H1 (cell line): ENCODE data around the gene CDADC1. TPM values are rescaled to one million over a fixed set of nuclear protein-coding genes. Genes with fewer than 3 reads are reported as not detected.

Source experiments
- CTCF ChIA-PET: fragments of 300-600 bp; sonication (Branson Sonifier 250); formaldehyde crosslinking; loops from one replicate; lab custom pipeline; 2021; ENCODE audit not compliant: partially characterized antibody; lab: Charles Lee
- POLR2A ChIA-PET: fragments of 300-600 bp; sonication (Branson Sonifier 250); formaldehyde crosslinking; loops from one replicate; lab custom pipeline; 2021; ENCODE audit warnings: inconsistent platforms; ENCODE audit not compliant: partially characterized antibody; lab: Charles Lee
- DNase-seq, 2 experiments: peaks; one replicate each; pipeline versions ENCODE4 v3.0.0 to v3.0.0-alpha.2; 2010 to 2022; ENCODE audit warnings: low spot score in 2 of 2, low read depth in 1 of 2, mixed read lengths in 1 of 2
- FAIRE-seq: peaks from 2 replicates; lab custom pipeline; 2011; peaks lifted over from hg19 to GRCh38; lab: Jason Lieb, UNC
- H2AFZ ChIP-seq: 2 replicates; pipeline ENCODE4 v1.8.1; 2012; ENCODE audit warnings: low read length, inconsistent platforms
- H2AK5ac ChIP-seq: 2 replicates; pipeline ENCODE4 v1.6.1; 2013; ENCODE audit warnings: low read depth, low read length
- H2BK120ac ChIP-seq: replicated peaks from 2 replicates; pipeline ENCODE3; 2013; ENCODE audit warnings: low read depth, low read length, inconsistent platforms
- H2BK12ac ChIP-seq: 2 replicates; pipeline ENCODE4 v1.6.1; 2013; ENCODE audit warnings: low read depth, low read length
- H2BK15ac ChIP-seq: 2 replicates; pipeline ENCODE4 v1.6.1; 2013; ENCODE audit warnings: low read length
- H2BK20ac ChIP-seq: 2 replicates; pipeline ENCODE4 v1.6.1; 2013; ENCODE audit warnings: low read length
- H2BK5ac ChIP-seq: 2 replicates; pipeline ENCODE4 v1.6.1; 2013; ENCODE audit warnings: low read depth, low read length
- H3K14ac ChIP-seq: 2 replicates; pipeline ENCODE4 v1.6.1; 2013; ENCODE audit warnings: inconsistent platforms; ENCODE audit not compliant: insufficient read length
- H3K18ac ChIP-seq: 2 replicates; pipeline ENCODE4 v1.6.1; 2013; ENCODE audit warnings: low read length; ENCODE audit errors: extremely low read depth
- H3K23ac ChIP-seq: 2 replicates; pipeline ENCODE4 v1.6.1; 2013; ENCODE audit warnings: inconsistent platforms; ENCODE audit not compliant: insufficient read length
- H3K23me2 ChIP-seq: 2 replicates; pipeline ENCODE4 v1.6.1; 2013; ENCODE audit warnings: low read depth, low read length
- H3K27ac ChIP-seq: 2 replicates; pipeline ENCODE4 v1.6.1; 2011; ENCODE audit warnings: low read depth, low read length, inconsistent platforms
- H3K27me3 ChIP-seq, 4 experiments: replicated peaks in 1 of 4; 1 replicate in 1 of 4; 2 replicates in 3 of 4; pipeline versions ENCODE4 v1.6.1 to v1.8.1; 2011 to 2013; ENCODE audit warnings: low read length in 3 of 4, mild to moderate bottlenecking in 3 of 4, inconsistent platforms in 2 of 4, mixed read lengths in 2 of 4, moderate library complexity in 1 of 4; ENCODE audit not compliant: control insufficient read depth in 3 of 4, insufficient read depth in 3 of 4; ENCODE audit errors: extremely low read depth in 1 of 4
- H3K36me3 ChIP-seq, 4 experiments: 2 replicates each; pipeline versions ENCODE4 v1.6.1 to v1.8.1; 2011 to 2013; ENCODE audit warnings: mild to moderate bottlenecking in 4 of 4, low read length in 3 of 4, moderate library complexity in 2 of 4, control low read depth in 1 of 4, inconsistent platforms in 1 of 4; ENCODE audit not compliant: insufficient read depth in 4 of 4, control insufficient read depth in 2 of 4
- H3K4ac ChIP-seq: replicated peaks from 2 replicates; pipeline ENCODE3; 2013; ENCODE audit warnings: low read length, low read depth, mixed read lengths, inconsistent platforms; ENCODE audit not compliant: insufficient read length
- H3K4me1 ChIP-seq, 4 experiments: replicated peaks in 1 of 4; 1 replicate in 1 of 4; 2 replicates in 3 of 4; pipeline versions ENCODE4 v1.6.1 to v1.8.1; 2011 to 2013; ENCODE audit warnings: low read length in 3 of 4, inconsistent platforms in 2 of 4, mixed read lengths in 1 of 4; ENCODE audit not compliant: insufficient read depth in 4 of 4, control insufficient read depth in 3 of 4
- H3K4me2 ChIP-seq, 2 experiments: 2 replicates each; pipeline versions ENCODE4 v1.6.1 to v1.8.1; 2011 to 2013; ENCODE audit warnings: low read depth in 2 of 2, low read length in 2 of 2, control low read depth in 1 of 2, inconsistent platforms in 1 of 2, mild to moderate bottlenecking in 1 of 2; ENCODE audit not compliant: insufficient read depth in 1 of 2
- H3K4me3 ChIP-seq, 4 experiments: fragments of 200-600, 300-600 bp in 1 of 4; sonication (generic), shearing (Covaris generic), sonication (Bioruptor Twin) in 1 of 4; 2 replicates each; pipeline versions ENCODE4 v1.5.1 to v1.8.1; 2011 to 2016; ENCODE audit warnings: low read length in 4 of 4, low read depth in 3 of 4, control low read depth in 2 of 4, inconsistent platforms in 2 of 4, mild to moderate bottlenecking in 2 of 4, mixed read lengths in 1 of 4, moderate library complexity in 1 of 4; ENCODE audit not compliant: insufficient read depth in 2 of 4; ENCODE audit errors: extremely low read depth in 1 of 4
- H3K56ac ChIP-seq: replicated peaks from 2 replicates; pipeline ENCODE3; 2013; ENCODE audit warnings: low read depth, mild to moderate bottlenecking, mixed read lengths, low read length, inconsistent platforms; ENCODE audit not compliant: insufficient read length
- H3K79me1 ChIP-seq: 2 replicates; pipeline ENCODE4 v1.6.1; 2013; ENCODE audit warnings: low read depth, low read length, control low read depth
- H3K79me2 ChIP-seq, 2 experiments: 2 replicates each; pipeline versions ENCODE4 v1.6.1 to v1.8.1; 2012 to 2013; ENCODE audit warnings: low read length in 2 of 2, mild to moderate bottlenecking in 2 of 2, inconsistent platforms in 1 of 2; ENCODE audit not compliant: insufficient read depth in 2 of 2, control insufficient read depth in 1 of 2
- H3K9ac ChIP-seq, 4 experiments: replicated peaks in 1 of 4; 1 replicate in 1 of 4; 2 replicates in 3 of 4; pipeline versions ENCODE4 v1.6.1 to v1.8.1; 2011 to 2013; ENCODE audit warnings: low read depth in 3 of 4, low read length in 3 of 4, control low read depth in 2 of 4, mild to moderate bottlenecking in 2 of 4, moderate library complexity in 2 of 4, inconsistent platforms in 1 of 4; ENCODE audit errors: extremely low read depth in 1 of 4
- H3K9me3 ChIP-seq, 2 experiments: 2 replicates each; pipeline versions ENCODE4 v1.6.1 to v1.8.1; 2012 to 2013; ENCODE audit warnings: mild to moderate bottlenecking in 2 of 2, moderate library complexity in 2 of 2, control low read depth in 1 of 2, inconsistent platforms in 1 of 2, low read depth in 1 of 2, low read length in 1 of 2, mixed read lengths in 1 of 2; ENCODE audit not compliant: insufficient read depth in 2 of 2
- H4K20me1 ChIP-seq, 2 experiments: replicated peaks in 1 of 2; 2 replicates each; pipeline versions ENCODE3 to v1.8.1; 2011 to 2013; ENCODE audit warnings: inconsistent platforms in 2 of 2, low read length in 2 of 2, mild to moderate bottlenecking in 1 of 2; ENCODE audit not compliant: insufficient read depth in 2 of 2, control insufficient read depth in 1 of 2
- H4K5ac ChIP-seq: 2 replicates; pipeline ENCODE4 v1.6.1; 2013; ENCODE audit warnings: low read length, low read depth, mixed read lengths, inconsistent platforms; ENCODE audit not compliant: insufficient read length
- H4K8ac ChIP-seq: 2 replicates; pipeline ENCODE4 v1.8.0; 2013; ENCODE audit warnings: mild to moderate bottlenecking, moderate library complexity, low read length, inconsistent platforms; ENCODE audit not compliant: insufficient read depth; ENCODE audit errors: extremely low read depth
- H4K91ac ChIP-seq: replicated peaks from 2 replicates; pipeline ENCODE3; 2013; ENCODE audit warnings: low read length, mixed read lengths, inconsistent platforms; ENCODE audit not compliant: insufficient read length
- BRCA1 ChIP-seq: IDR thresholded peaks from 2 replicates; pipeline ENCODE4 v1.6.1; 2012; ENCODE audit warnings: low read depth, low read length, improper control_type of control experiment
- CREB1 ChIP-seq: IDR thresholded peaks from 2 replicates; pipeline ENCODE4 v1.6.1; 2012; ENCODE audit warnings: inconsistent platforms
- GABPA ChIP-seq: IDR thresholded peaks from 2 replicates; pipeline ENCODE4 v1.6.1; 2011; ENCODE audit warnings: mild to moderate bottlenecking, low read length, moderate library complexity, borderline replicate concordance; ENCODE audit not compliant: insufficient read depth
- POU5F1 ChIP-seq: IDR thresholded peaks from 2 replicates; pipeline ENCODE4 v1.6.1; 2011; ENCODE audit warnings: low read depth, mild to moderate bottlenecking, low read length, moderate library complexity
- RXRA ChIP-seq: IDR thresholded peaks from 2 replicates; pipeline ENCODE4 v1.6.1; 2011; ENCODE audit warnings: low read depth, mild to moderate bottlenecking, low read length, moderate library complexity; ENCODE audit not compliant: insufficient read depth
- SRF ChIP-seq: IDR thresholded peaks from 2 replicates; pipeline ENCODE4 v1.6.1; 2011; ENCODE audit warnings: mild to moderate bottlenecking, low read depth, low read length, moderate library complexity
- TCF12 ChIP-seq: IDR thresholded peaks from 2 replicates; pipeline ENCODE4 v1.6.1; 2011; ENCODE audit warnings: low read depth, mild to moderate bottlenecking, low read length
- WGBS, 2 experiments: shearing (Covaris generic) in 1 of 2; methylation state at CpG; one replicate each; pipeline versions ENCODE4 v1.1.6 to v1.1.7; 2013 to 2015; ENCODE audit warnings: low lambda C conversion rate in 2 of 2, mixed read lengths in 2 of 2, inconsistent platforms in 1 of 2, low coverage in 1 of 2, missing lambda C conversion rate in 1 of 2; ENCODE audit not compliant: insufficient replicate concordance in 2 of 2, insufficient coverage in 1 of 2, insufficient read length in 1 of 2; ENCODE audit errors: extremely low coverage in 1 of 2, missing lambda C conversion rate in 1 of 2; 5-methylcytosine and 5-hydroxymethylcytosine counted together
- polyA plus RNA-seq, 7 experiments: library from polyadenylated mRNA; depleted of rRNA in 3 of 7; stranded (reverse) in 5 of 7; unstranded in 2 of 7; fragments of >200 nt in 5 of 7; fragments of 200-250 nt in 2 of 7; gene quantifications; 1 replicate in 5 of 7; 2 replicates in 1 of 7; 4 replicates in 1 of 7; pipeline versions ENCODE4 v1.2.1 to v1.2.3, GENCODE V29; 2011 to 2013; ENCODE audit warnings: missing spikeins in 2 of 7, mixed read lengths in 2 of 7
- total RNA-seq: library from RNA; stranded (reverse); fragmentation: NEBNext Ultra II Directional; extraction: Animal tissue kit (Norgen Biotek cat#: 25700); gene quantifications from 2 replicates; pipeline ENCODE4 v1.2.1, GENCODE V29; 2021

Gene CDADC1
- total and polyA plus RNA-seq, 2 of the 8 experiments (the other 6 are each of a cell fraction or from before 2014, with no cell fraction given) = 0.98 to 2.7 TPM

- Histone ChIP-seq H3K36me3 (no peaks in the 10 kb centered on the region), H2BK120ac (no peak overlapping the region), H3K4me1 (no peaks in the 10 kb centered on the region; a peak in 1 of 7 replicates), H2BK15ac (no peak overlapping the region), H4K91ac (no peak overlapping the region), H3K4me2 (no peak overlapping the region), H3K79me1 (no peaks in the 10 kb centered on the region), H3K27me3 (peaks cover 11 to 23% (median 20%) of the 10 kb centered on the region in 4 experiments), H3K14ac (no peak overlapping the region), H2BK12ac (no peak overlapping the region), H2AFZ (no peak overlapping the region), H3K56ac (no peak overlapping the region), H3K23me2 (no peaks in the 10 kb centered on the region), H4K5ac (no peak overlapping the region), H4K8ac (no peak overlapping the region), H3K4ac (no peak overlapping the region), H3K23ac (no peak overlapping the region), H2BK5ac (no peak overlapping the region), H3K4me3 (no peak overlapping the region), H4K20me1 (peaks cover 0 to 1% of the 10 kb centered on the region in 2 experiments), H3K9me3 (no peaks in the 10 kb centered on the region), H3K18ac (no peak overlapping the region), H3K79me2 (no peaks in the 10 kb centered on the region), H2AK5ac (no peak overlapping the region), H3K27ac (no peak overlapping the region), H3K9ac (no peak overlapping the region), H2BK20ac (no peak overlapping the region)
- DNase-seq (no peak), FAIRE-seq (no peak)
- ChIA-PET POLR2A (no interaction called here), CTCF (interaction anchor here (0.6 to 2.6 kb wide), 2 partner anchors 14 to 54 kb away, joined by 3 to 12 read pairs; no protein-coding TSS in a partner anchor)
- TF ChIP-seq POU5F1 (no peak), GABPA (no peak), RXRA (no peak), BRCA1 (no peak), TCF12 (no peak), SRF (no peak), CREB1 (no peak)
- WGBS, 2 experiments = 89% methylated on average over 5 of the region's 5 CpGs; no CpG with 5 or more reads in 1 of the 2 experiments
Measured at GRCh38 chr13:49226613-49227012, 21.1 kb upstream of the CDADC1 start.
